Gastrocnemius medialis (tissue), 4 donors: ENCODE data around the gene VWA5B1.

Source experiments
- POLR2A ChIP-seq, 2 donors: fragments of 450-650 bp; IDR thresholded peaks; one replicate each; pipeline ENCODE4 v1.6.1; 2017; ENCODE audit warnings: antibody characterized with exemption in 2 of 2, mild to moderate bottlenecking in 2 of 2, moderate library complexity in 2 of 2
- TF ChIP-seq, protein P1 (sequence below), 5 experiments: fragments of 450-650 bp in 3 of 5; fragments of 200-600 bp in 2 of 5; sonication (generic) in 2 of 5; IDR thresholded peaks in 4 of 5; conservative IDR thresholded peaks in 1 of 5; 1 replicate in 4 of 5; 2 replicates in 1 of 5; pipeline ENCODE4 v1.5.1; 2016 to 2019; ENCODE audit warnings: antibody characterized with exemption in 5 of 5, mild to moderate bottlenecking in 3 of 5, moderate library complexity in 3 of 5

DNA sequence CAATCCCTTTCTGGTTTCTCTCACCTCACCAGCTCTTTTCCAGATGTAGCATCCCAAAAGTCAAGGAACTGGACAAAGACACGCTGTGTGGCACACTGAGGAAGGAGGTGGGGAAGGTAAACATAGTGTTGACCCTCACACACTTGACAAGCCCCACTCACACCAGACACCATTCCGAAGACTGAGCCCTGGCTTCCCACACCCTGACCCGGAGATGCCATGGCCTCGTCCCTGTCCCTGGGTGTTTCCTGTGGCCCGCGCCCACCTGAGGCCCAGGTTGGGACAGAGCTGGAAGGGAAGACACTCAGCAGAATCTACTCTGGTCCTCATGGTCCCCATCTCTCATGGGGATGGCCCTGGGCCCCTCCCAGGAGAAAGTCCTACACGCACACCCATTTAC lies 16.4 kb downstream of the VWA5B1 start:
- no peak for TF ChIP-seq POLR2A (IDR thresholded peaks at IDR 0.05)
- TF ChIP-seq, protein P1, sequence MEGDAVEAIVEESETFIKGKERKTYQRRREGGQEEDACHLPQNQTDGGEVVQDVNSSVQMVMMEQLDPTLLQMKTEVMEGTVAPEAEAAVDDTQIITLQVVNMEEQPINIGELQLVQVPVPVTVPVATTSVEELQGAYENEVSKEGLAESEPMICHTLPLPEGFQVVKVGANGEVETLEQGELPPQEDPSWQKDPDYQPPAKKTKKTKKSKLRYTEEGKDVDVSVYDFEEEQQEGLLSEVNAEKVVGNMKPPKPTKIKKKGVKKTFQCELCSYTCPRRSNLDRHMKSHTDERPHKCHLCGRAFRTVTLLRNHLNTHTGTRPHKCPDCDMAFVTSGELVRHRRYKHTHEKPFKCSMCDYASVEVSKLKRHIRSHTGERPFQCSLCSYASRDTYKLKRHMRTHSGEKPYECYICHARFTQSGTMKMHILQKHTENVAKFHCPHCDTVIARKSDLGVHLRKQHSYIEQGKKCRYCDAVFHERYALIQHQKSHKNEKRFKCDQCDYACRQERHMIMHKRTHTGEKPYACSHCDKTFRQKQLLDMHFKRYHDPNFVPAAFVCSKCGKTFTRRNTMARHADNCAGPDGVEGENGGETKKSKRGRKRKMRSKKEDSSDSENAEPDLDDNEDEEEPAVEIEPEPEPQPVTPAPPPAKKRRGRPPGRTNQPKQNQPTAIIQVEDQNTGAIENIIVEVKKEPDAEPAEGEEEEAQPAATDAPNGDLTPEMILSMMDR (IDR thresholded peaks at IDR 0.05 in 4 of 5, conservative IDR thresholded peaks at IDR 0.05 in 1 of 5), result no peak
